ENCODE data around the gene RAB11FIP3.

RAB11FIP3 gene

GRCh38 chr16:569445-570254 is 144.2 kb downstream of the RAB11FIP3 start, which contains the start of gene PIGQ:
Gene PIGQ (plus strand): TSS chr16:569968. CDS start chr16:574075, 4,107 bp downstream.
- peaks cover 8% of the 10 kb centered on the region; the same call in 1 of the 2 replicates for H3K36me3 ChIP-seq (ENCODE audit: control insufficient read depth, insufficient read depth, low read length)
- H3K27ac ChIP-seq (ENCODE audit: low read depth, low read length), result peak within 1 kb of the TSS; percentile 82
- H3K4me3 ChIP-seq (ENCODE audit: low read depth, low read length), result peak within 1 kb of the TSS; percentile 93
- H3K27me3 ChIP-seq (ENCODE audit: control insufficient read depth, insufficient read depth, low read length), result no peaks in the 10 kb centered on the region
- H3K9ac ChIP-seq (ENCODE audit: low read depth, low read length), result peak within 1 kb of the TSS; percentile 59; the same call in 1 of the 2 replicates
- peaks cover 11% of the 10 kb centered on the region for H3K4me1 ChIP-seq (ENCODE audit: control insufficient read depth, insufficient read depth, low read length)
- H3K9me3 ChIP-seq (ENCODE audit: control insufficient read depth, insufficient read depth, low read length), result no peaks in the 10 kb centered on the region
